ENCODE results near the gene LTC4S. TPM values are rescaled to one million over a fixed set of nuclear protein-coding genes. Genes with fewer than 3 reads are reported as not detected.

Gene LTC4S
- total and polyA plus RNA-seq, 4 donors: 4.0 to 25.3 (median 8.3) TPM

DNA sequence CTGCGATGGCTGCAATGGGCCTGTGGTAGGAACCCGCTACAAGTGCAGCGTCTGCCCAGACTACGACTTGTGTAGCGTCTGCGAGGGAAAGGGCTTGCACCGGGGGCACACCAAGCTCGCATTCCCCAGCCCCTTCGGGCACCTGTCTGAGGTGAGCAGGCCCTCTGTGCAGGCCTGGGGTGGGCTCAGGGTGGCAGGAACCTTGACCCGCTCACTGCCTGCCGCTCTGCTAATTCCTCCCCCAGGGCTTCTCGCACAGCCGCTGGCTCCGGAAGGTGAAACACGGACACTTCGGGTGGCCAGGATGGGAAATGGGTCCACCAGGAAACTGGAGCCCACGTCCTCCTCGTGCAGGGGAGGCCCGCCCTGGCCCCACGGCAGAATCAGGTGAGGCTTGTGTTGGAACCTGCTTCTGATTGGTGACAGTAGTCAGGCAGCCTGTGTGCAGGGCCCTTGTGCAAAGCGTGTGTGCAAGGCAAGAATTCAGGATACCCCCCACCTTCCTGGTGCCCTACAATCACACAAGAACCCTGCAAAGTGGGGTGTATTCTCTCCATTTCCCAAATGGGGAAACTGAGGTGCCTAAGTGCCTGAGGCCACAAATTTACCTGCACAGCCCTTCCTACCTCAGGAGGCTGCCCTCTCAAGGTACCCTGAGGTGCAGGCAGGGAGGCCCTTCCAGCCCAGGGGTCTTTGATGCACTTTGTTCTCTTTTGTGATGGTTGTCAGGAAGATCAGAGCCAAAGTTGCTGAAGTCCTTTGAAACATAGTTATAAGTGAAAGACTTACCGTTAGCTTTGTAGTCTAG lies 30.4 kb downstream of the LTC4S start:
- 90 to 94% methylated on average over 22 of the region's 22 CpGs for WGBS, 2 donors
- Histone ChIP-seq H3K4me1 (ENCODE audit: control insufficient read depth in 5 of 5, insufficient read depth in 5 of 5, low read length in 5 of 5) (peaks cover 5 to 30% (median 12%) of the 10 kb centered on the region in 5 donors), H3K9ac (ENCODE audit: insufficient read depth in 1 of 2, low read length in 2 of 2) (no peak overlapping the region), H3K36me3 (ENCODE audit: control insufficient read depth in 4 of 4, insufficient read depth in 4 of 4, low read length in 4 of 4) (peaks cover 18 to 50% (median 30%) of the 10 kb centered on the region in 4 donors), H3K9me3 (ENCODE audit: control insufficient read depth in 4 of 4, insufficient read depth in 3 of 4, low read length in 3 of 4) (no peaks in the 10 kb centered on the region), H3K27ac (ENCODE audit: low read depth in 1 of 2, low read length in 1 of 2) (no peak overlapping the region), H3K4me3 (no peak overlapping the region), H3K27me3 (ENCODE audit: control insufficient read depth in 3 of 3, insufficient read depth in 3 of 3, low read length in 2 of 3) (no peaks in the 10 kb centered on the region)
- ATAC-seq (ENCODE audit: insufficient read depth, low FRiP score): no peak
- TF ChIP-seq, protein P1, sequence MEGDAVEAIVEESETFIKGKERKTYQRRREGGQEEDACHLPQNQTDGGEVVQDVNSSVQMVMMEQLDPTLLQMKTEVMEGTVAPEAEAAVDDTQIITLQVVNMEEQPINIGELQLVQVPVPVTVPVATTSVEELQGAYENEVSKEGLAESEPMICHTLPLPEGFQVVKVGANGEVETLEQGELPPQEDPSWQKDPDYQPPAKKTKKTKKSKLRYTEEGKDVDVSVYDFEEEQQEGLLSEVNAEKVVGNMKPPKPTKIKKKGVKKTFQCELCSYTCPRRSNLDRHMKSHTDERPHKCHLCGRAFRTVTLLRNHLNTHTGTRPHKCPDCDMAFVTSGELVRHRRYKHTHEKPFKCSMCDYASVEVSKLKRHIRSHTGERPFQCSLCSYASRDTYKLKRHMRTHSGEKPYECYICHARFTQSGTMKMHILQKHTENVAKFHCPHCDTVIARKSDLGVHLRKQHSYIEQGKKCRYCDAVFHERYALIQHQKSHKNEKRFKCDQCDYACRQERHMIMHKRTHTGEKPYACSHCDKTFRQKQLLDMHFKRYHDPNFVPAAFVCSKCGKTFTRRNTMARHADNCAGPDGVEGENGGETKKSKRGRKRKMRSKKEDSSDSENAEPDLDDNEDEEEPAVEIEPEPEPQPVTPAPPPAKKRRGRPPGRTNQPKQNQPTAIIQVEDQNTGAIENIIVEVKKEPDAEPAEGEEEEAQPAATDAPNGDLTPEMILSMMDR (IDR thresholded peaks at IDR 0.05; ENCODE audit: control extremely low read depth, extremely low read depth): no peak
- no peak for DNase-seq

DNA sequence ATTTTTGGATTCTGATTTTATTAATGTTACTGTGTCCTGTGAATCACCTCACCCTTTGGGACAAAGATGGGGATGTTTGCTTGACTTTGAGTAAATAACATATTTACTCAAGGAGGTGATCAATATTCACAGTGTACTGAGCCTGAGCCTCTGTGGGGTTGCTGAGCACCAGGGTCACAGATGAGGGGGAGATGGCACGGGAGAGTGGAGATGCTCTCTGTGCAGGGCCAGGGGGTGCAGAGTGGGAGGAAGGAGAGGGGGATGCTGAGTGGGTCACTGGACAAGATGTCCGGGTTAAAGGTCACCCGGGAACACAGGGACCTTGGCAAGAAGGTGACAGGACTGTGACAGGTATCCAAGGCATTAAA lies 30.9 kb downstream of the LTC4S start:
- TF ChIP-seq, protein P1 (IDR thresholded peaks at IDR 0.05; ENCODE audit: control extremely low read depth, extremely low read depth): no peak
- Histone ChIP-seq H3K9me3 (ENCODE audit: control insufficient read depth in 4 of 4, insufficient read depth in 3 of 4, low read length in 3 of 4) (no peaks in the 10 kb centered on the region), H3K27me3 (ENCODE audit: control insufficient read depth in 3 of 3, insufficient read depth in 3 of 3, low read length in 2 of 3) (no peaks in the 10 kb centered on the region), H3K4me1 (ENCODE audit: control insufficient read depth in 5 of 5, insufficient read depth in 5 of 5, low read length in 5 of 5) (peaks cover 5 to 27% (median 11%) of the 10 kb centered on the region in 5 donors), H3K27ac (ENCODE audit: low read depth in 1 of 2, low read length in 1 of 2) (no peak overlapping the region), H3K36me3 (ENCODE audit: control insufficient read depth in 4 of 4, insufficient read depth in 4 of 4, low read length in 4 of 4) (peaks cover 20 to 53% (median 34%) of the 10 kb centered on the region in 4 donors), H3K4me3 (no peak overlapping the region), H3K9ac (ENCODE audit: insufficient read depth in 1 of 2, low read length in 2 of 2) (no peak overlapping the region)
- WGBS, 2 donors: 89 to 93% methylated on average over 3 of the region's 3 CpGs
- no peak for ATAC-seq (ENCODE audit: insufficient read depth, low FRiP score)
- no peak for DNase-seq

DNA sequence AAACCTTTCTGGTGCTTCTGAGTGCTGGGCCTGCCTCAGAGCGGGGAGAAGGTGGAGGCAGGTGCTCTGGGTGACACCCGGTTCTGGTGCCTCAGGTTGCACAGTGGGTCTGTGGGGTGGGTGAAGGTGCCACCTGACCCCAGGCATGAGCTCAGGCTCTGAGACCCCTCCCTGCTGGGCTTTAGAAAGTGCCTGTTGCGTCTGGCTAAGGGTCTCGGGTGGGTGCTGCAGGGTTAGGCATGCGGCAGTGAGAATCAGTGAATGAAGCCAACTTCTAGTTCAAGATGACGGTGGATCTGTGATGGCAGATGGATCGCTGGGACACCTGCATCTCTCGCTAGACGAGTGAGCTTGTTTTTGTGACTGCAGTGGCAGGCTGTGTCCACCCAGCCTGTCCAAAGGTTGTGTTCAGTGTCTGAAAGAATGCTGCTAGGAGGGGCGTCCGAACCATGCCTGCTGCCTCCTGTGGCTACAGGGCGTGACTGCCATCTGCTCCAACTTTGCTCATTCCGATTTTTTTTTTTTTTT lies 31.9 kb downstream of the LTC4S start:
- no peak overlapping the region for H3K4me3 ChIP-seq
- H3K27me3 ChIP-seq (ENCODE audit: control insufficient read depth in 3 of 3, insufficient read depth in 3 of 3, low read length in 2 of 3): no peaks in the 10 kb centered on the region
- no peak for ATAC-seq (ENCODE audit: insufficient read depth, low FRiP score)
- no peak overlapping the region for H3K27ac ChIP-seq (ENCODE audit: low read depth in 1 of 2, low read length in 1 of 2)
- no peak overlapping the region for H3K9ac ChIP-seq (ENCODE audit: insufficient read depth in 1 of 2, low read length in 2 of 2)
- 87 to 90% methylated on average over 13 of the region's 13 CpGs for WGBS, 2 donors
- H3K4me1 ChIP-seq (ENCODE audit: control insufficient read depth in 5 of 5, insufficient read depth in 5 of 5, low read length in 5 of 5): peaks cover 0 to 20% (median 8%) of the 10 kb centered on the region in 5 donors
- TF ChIP-seq, protein P1 (IDR thresholded peaks at IDR 0.05; ENCODE audit: control extremely low read depth, extremely low read depth): no peak
- peaks cover 21 to 60% (median 40%) of the 10 kb centered on the region in 4 donors for H3K36me3 ChIP-seq (ENCODE audit: control insufficient read depth in 4 of 4, insufficient read depth in 4 of 4, low read length in 4 of 4)
- no peak for DNase-seq
- no peaks in the 10 kb centered on the region for H3K9me3 ChIP-seq (ENCODE audit: control insufficient read depth in 4 of 4, insufficient read depth in 3 of 4, low read length in 3 of 4)
